ENCODE data around the gene DIS3L. TPM values are rescaled to one million over a fixed set of nuclear protein-coding genes. Genes with fewer than 3 reads are reported as not detected.

Gene DIS3L
- total RNA-seq, 1 donor from 2014 or later: 8.1 TPM

- no peak overlapping the region for H3K27ac Mint-ChIP-seq (ENCODE audit: unreplicated experiment)
- no peak for TF ChIP-seq EZH2 (IDR thresholded peaks at IDR 0.05; ENCODE audit: insufficient read depth, low read length)
- TF ChIP-seq, protein P1, sequence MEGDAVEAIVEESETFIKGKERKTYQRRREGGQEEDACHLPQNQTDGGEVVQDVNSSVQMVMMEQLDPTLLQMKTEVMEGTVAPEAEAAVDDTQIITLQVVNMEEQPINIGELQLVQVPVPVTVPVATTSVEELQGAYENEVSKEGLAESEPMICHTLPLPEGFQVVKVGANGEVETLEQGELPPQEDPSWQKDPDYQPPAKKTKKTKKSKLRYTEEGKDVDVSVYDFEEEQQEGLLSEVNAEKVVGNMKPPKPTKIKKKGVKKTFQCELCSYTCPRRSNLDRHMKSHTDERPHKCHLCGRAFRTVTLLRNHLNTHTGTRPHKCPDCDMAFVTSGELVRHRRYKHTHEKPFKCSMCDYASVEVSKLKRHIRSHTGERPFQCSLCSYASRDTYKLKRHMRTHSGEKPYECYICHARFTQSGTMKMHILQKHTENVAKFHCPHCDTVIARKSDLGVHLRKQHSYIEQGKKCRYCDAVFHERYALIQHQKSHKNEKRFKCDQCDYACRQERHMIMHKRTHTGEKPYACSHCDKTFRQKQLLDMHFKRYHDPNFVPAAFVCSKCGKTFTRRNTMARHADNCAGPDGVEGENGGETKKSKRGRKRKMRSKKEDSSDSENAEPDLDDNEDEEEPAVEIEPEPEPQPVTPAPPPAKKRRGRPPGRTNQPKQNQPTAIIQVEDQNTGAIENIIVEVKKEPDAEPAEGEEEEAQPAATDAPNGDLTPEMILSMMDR (IDR thresholded peaks at IDR 0.05; ENCODE audit: insufficient read depth, low read depth, low read length): peak; percentile 43
- peak overlapping the region; percentile 80 for H3K4me3 Mint-ChIP-seq (ENCODE audit: unreplicated experiment)
- H3K27me3 ChIP-seq (ENCODE audit: insufficient read depth, low read length): peaks cover 73% of the 10 kb centered on the region
- no peaks in the 10 kb centered on the region for H3K36me3 Mint-ChIP-seq (ENCODE audit: low read depth, unreplicated experiment)
- H3K36me3 ChIP-seq (ENCODE audit: insufficient read depth, low read length): no peaks in the 10 kb centered on the region
- peaks cover 14% of the 10 kb centered on the region for H3K4me1 ChIP-seq (ENCODE audit: insufficient read depth, low read length)
- peak overlapping the region; percentile 95 for H3K4me2 ChIP-seq (ENCODE audit: low read length)
- H3K9me3 Mint-ChIP-seq (ENCODE audit: unreplicated experiment): no peaks in the 10 kb centered on the region
- peaks cover 4% of the 10 kb centered on the region for H4K20me1 ChIP-seq (ENCODE audit: insufficient read depth, low read length)
- no peaks in the 10 kb centered on the region for H3K9me3 ChIP-seq (ENCODE audit: insufficient read depth, low read depth, low read length)
- H3K4me3 ChIP-seq (ENCODE audit: insufficient read depth, low read depth, low read length): peak overlapping the region; percentile 52
- H3K9ac ChIP-seq (ENCODE audit: low read length): no peak overlapping the region
- DNase-seq (ENCODE audit: low read depth) (no peak), FAIRE-seq (no peak)
- H3K27me3 Mint-ChIP-seq (ENCODE audit: low read depth, unreplicated experiment): peaks cover 76% of the 10 kb centered on the region
- peak overlapping the region; percentile 81 for H2AFZ ChIP-seq (ENCODE audit: low read depth, low read length)
- no peaks in the 10 kb centered on the region for H3K79me2 ChIP-seq (ENCODE audit: insufficient read depth, low read length)
- H3K4me1 Mint-ChIP-seq (ENCODE audit: low read depth, unreplicated experiment): peaks cover 3% of the 10 kb centered on the region
- no peak overlapping the region for H3K27ac ChIP-seq (ENCODE audit: low read depth, low read length)
Measured at GRCh38 chr15:66251790-66252684, 41.3 kb upstream of the DIS3L start.

DNA sequence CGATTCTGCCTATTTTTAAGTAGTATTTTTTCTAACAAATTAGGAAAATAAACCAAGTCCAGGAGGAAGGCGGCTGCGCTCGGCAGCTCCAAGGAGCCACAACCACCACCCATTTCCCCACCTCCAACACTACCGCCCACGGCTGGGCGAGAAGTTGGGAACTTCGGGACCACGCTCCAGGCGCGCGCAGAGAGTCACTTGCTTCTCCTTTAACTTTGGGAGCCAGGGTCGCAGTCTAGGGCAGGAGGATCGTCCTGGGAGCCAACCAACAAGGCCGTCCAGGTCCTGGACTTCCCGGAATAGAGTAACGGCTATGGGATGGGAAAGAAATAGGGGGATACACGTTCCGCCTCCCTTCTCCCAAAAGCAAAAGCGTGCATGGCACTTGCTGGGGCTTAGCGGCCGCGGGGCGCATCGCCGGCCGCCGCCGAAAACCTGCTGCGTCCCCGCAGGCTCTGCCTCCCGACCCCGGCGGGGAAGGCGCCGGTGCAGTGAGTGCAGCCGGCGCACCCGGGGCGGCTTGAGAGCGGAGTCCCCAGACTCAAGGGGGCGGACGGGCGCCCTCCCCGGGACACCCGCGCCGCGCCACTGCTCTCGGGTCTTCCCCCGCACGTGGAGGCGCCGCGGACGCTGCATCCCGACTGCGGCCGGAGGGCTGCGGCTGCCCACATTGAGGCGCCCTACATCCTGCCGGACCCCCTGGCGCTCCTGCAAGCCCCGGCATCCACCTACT is 40.5 kb upstream of the DIS3L start:
- H4K20me1 ChIP-seq (ENCODE audit: insufficient read depth, low read length): peaks cover 4% of the 10 kb centered on the region
- H3K9ac ChIP-seq (ENCODE audit: low read length): no peak overlapping the region
- Mint-ChIP-seq H3K27me3 (ENCODE audit: low read depth, unreplicated experiment) (peaks cover 79% of the 10 kb centered on the region), H3K27ac (ENCODE audit: unreplicated experiment) (no peak overlapping the region), H3K9me3 (ENCODE audit: unreplicated experiment) (no peaks in the 10 kb centered on the region), H3K4me3 (ENCODE audit: unreplicated experiment) (peak overlapping the region; percentile 80), H3K36me3 (ENCODE audit: low read depth, unreplicated experiment) (no peaks in the 10 kb centered on the region), H3K4me1 (ENCODE audit: low read depth, unreplicated experiment) (peaks cover 3% of the 10 kb centered on the region)
- H3K79me2 ChIP-seq (ENCODE audit: insufficient read depth, low read length): no peaks in the 10 kb centered on the region
- FAIRE-seq (no peak), DNase-seq (ENCODE audit: low read depth) (peak; percentile 18)
- H3K4me1 ChIP-seq (ENCODE audit: insufficient read depth, low read length): peaks cover 14% of the 10 kb centered on the region
- H3K9me3 ChIP-seq (ENCODE audit: insufficient read depth, low read depth, low read length): no peaks in the 10 kb centered on the region
- TF ChIP-seq EZH2 (IDR thresholded peaks at IDR 0.05; ENCODE audit: insufficient read depth, low read length): peak; percentile 94
- TF ChIP-seq, protein P1 (IDR thresholded peaks at IDR 0.05; ENCODE audit: insufficient read depth, low read depth, low read length): no peak
- H2AFZ ChIP-seq (ENCODE audit: low read depth, low read length): peak overlapping the region; percentile 81
- peak overlapping the region; percentile 52 for H3K4me3 ChIP-seq (ENCODE audit: insufficient read depth, low read depth, low read length)
- H3K27me3 ChIP-seq (ENCODE audit: insufficient read depth, low read length): peaks cover 79% of the 10 kb centered on the region
- H3K36me3 ChIP-seq (ENCODE audit: insufficient read depth, low read length): no peaks in the 10 kb centered on the region
- peak overlapping the region; percentile 95 for H3K4me2 ChIP-seq (ENCODE audit: low read length)
- no peak overlapping the region for H3K27ac ChIP-seq (ENCODE audit: low read depth, low read length)

All from astrocyte (in vitro differentiated cells and primary cell).